H1 (cell line): Measurements from ENCODE around the gene BTBD9. TPM values are rescaled to one million over a fixed set of nuclear protein-coding genes. Genes with fewer than 3 reads are reported as not detected.

Source experiments
- CTCF ChIA-PET: fragments of 300-600 bp; sonication (Branson Sonifier 250); formaldehyde crosslinking; loops from one replicate; lab custom pipeline; 2021; ENCODE audit not compliant: partially characterized antibody; lab: Charles Lee
- POLR2A ChIA-PET: fragments of 300-600 bp; sonication (Branson Sonifier 250); formaldehyde crosslinking; loops from one replicate; lab custom pipeline; 2021; ENCODE audit warnings: inconsistent platforms; ENCODE audit not compliant: partially characterized antibody; lab: Charles Lee
- DNase-seq, 2 experiments: peaks; one replicate each; pipeline versions ENCODE4 v3.0.0 to v3.0.0-alpha.2; 2010 to 2022; ENCODE audit warnings: low spot score in 2 of 2, low read depth in 1 of 2, mixed read lengths in 1 of 2
- FAIRE-seq: peaks from 2 replicates; lab custom pipeline; 2011; peaks lifted over from hg19 to GRCh38; lab: Jason Lieb, UNC
- H2AFZ ChIP-seq: 2 replicates; pipeline ENCODE4 v1.8.1; 2012; ENCODE audit warnings: low read length, inconsistent platforms
- H2AK5ac ChIP-seq: 2 replicates; pipeline ENCODE4 v1.6.1; 2013; ENCODE audit warnings: low read depth, low read length
- H2BK120ac ChIP-seq: replicated peaks from 2 replicates; pipeline ENCODE3; 2013; ENCODE audit warnings: low read depth, low read length, inconsistent platforms
- H2BK12ac ChIP-seq: 2 replicates; pipeline ENCODE4 v1.6.1; 2013; ENCODE audit warnings: low read depth, low read length
- H2BK15ac ChIP-seq: 2 replicates; pipeline ENCODE4 v1.6.1; 2013; ENCODE audit warnings: low read length
- H2BK20ac ChIP-seq: 2 replicates; pipeline ENCODE4 v1.6.1; 2013; ENCODE audit warnings: low read length
- H2BK5ac ChIP-seq: 2 replicates; pipeline ENCODE4 v1.6.1; 2013; ENCODE audit warnings: low read depth, low read length
- H3K14ac ChIP-seq: 2 replicates; pipeline ENCODE4 v1.6.1; 2013; ENCODE audit warnings: inconsistent platforms; ENCODE audit not compliant: insufficient read length
- H3K18ac ChIP-seq: 2 replicates; pipeline ENCODE4 v1.6.1; 2013; ENCODE audit warnings: low read length; ENCODE audit errors: extremely low read depth
- H3K23ac ChIP-seq: 2 replicates; pipeline ENCODE4 v1.6.1; 2013; ENCODE audit warnings: inconsistent platforms; ENCODE audit not compliant: insufficient read length
- H3K23me2 ChIP-seq: 2 replicates; pipeline ENCODE4 v1.6.1; 2013; ENCODE audit warnings: low read depth, low read length
- H3K27ac ChIP-seq: 2 replicates; pipeline ENCODE4 v1.6.1; 2011; ENCODE audit warnings: low read depth, low read length, inconsistent platforms
- H3K27me3 ChIP-seq, 4 experiments: replicated peaks in 1 of 4; 1 replicate in 1 of 4; 2 replicates in 3 of 4; pipeline versions ENCODE4 v1.6.1 to v1.8.1; 2011 to 2013; ENCODE audit warnings: low read length in 3 of 4, mild to moderate bottlenecking in 3 of 4, inconsistent platforms in 2 of 4, mixed read lengths in 2 of 4, moderate library complexity in 1 of 4; ENCODE audit not compliant: control insufficient read depth in 3 of 4, insufficient read depth in 3 of 4; ENCODE audit errors: extremely low read depth in 1 of 4
- H3K36me3 ChIP-seq, 4 experiments: 2 replicates each; pipeline versions ENCODE4 v1.6.1 to v1.8.1; 2011 to 2013; ENCODE audit warnings: mild to moderate bottlenecking in 4 of 4, low read length in 3 of 4, moderate library complexity in 2 of 4, control low read depth in 1 of 4, inconsistent platforms in 1 of 4; ENCODE audit not compliant: insufficient read depth in 4 of 4, control insufficient read depth in 2 of 4
- H3K4ac ChIP-seq: replicated peaks from 2 replicates; pipeline ENCODE3; 2013; ENCODE audit warnings: low read length, low read depth, mixed read lengths, inconsistent platforms; ENCODE audit not compliant: insufficient read length
- H3K4me1 ChIP-seq, 4 experiments: replicated peaks in 1 of 4; 1 replicate in 1 of 4; 2 replicates in 3 of 4; pipeline versions ENCODE4 v1.6.1 to v1.8.1; 2011 to 2013; ENCODE audit warnings: low read length in 3 of 4, inconsistent platforms in 2 of 4, mixed read lengths in 1 of 4; ENCODE audit not compliant: insufficient read depth in 4 of 4, control insufficient read depth in 3 of 4
- H3K4me2 ChIP-seq, 2 experiments: 2 replicates each; pipeline versions ENCODE4 v1.6.1 to v1.8.1; 2011 to 2013; ENCODE audit warnings: low read depth in 2 of 2, low read length in 2 of 2, control low read depth in 1 of 2, inconsistent platforms in 1 of 2, mild to moderate bottlenecking in 1 of 2; ENCODE audit not compliant: insufficient read depth in 1 of 2
- H3K4me3 ChIP-seq, 4 experiments: fragments of 200-600, 300-600 bp in 1 of 4; sonication (generic), shearing (Covaris generic), sonication (Bioruptor Twin) in 1 of 4; 2 replicates each; pipeline versions ENCODE4 v1.5.1 to v1.8.1; 2011 to 2016; ENCODE audit warnings: low read length in 4 of 4, low read depth in 3 of 4, control low read depth in 2 of 4, inconsistent platforms in 2 of 4, mild to moderate bottlenecking in 2 of 4, mixed read lengths in 1 of 4, moderate library complexity in 1 of 4; ENCODE audit not compliant: insufficient read depth in 2 of 4; ENCODE audit errors: extremely low read depth in 1 of 4
- H3K56ac ChIP-seq: replicated peaks from 2 replicates; pipeline ENCODE3; 2013; ENCODE audit warnings: low read depth, mild to moderate bottlenecking, mixed read lengths, low read length, inconsistent platforms; ENCODE audit not compliant: insufficient read length
- H3K79me1 ChIP-seq: 2 replicates; pipeline ENCODE4 v1.6.1; 2013; ENCODE audit warnings: low read depth, low read length, control low read depth
- H3K79me2 ChIP-seq, 2 experiments: 2 replicates each; pipeline versions ENCODE4 v1.6.1 to v1.8.1; 2012 to 2013; ENCODE audit warnings: low read length in 2 of 2, mild to moderate bottlenecking in 2 of 2, inconsistent platforms in 1 of 2; ENCODE audit not compliant: insufficient read depth in 2 of 2, control insufficient read depth in 1 of 2
- H3K9ac ChIP-seq, 4 experiments: replicated peaks in 1 of 4; 1 replicate in 1 of 4; 2 replicates in 3 of 4; pipeline versions ENCODE4 v1.6.1 to v1.8.1; 2011 to 2013; ENCODE audit warnings: low read depth in 3 of 4, low read length in 3 of 4, control low read depth in 2 of 4, mild to moderate bottlenecking in 2 of 4, moderate library complexity in 2 of 4, inconsistent platforms in 1 of 4; ENCODE audit errors: extremely low read depth in 1 of 4
- H3K9me3 ChIP-seq, 2 experiments: 2 replicates each; pipeline versions ENCODE4 v1.6.1 to v1.8.1; 2012 to 2013; ENCODE audit warnings: mild to moderate bottlenecking in 2 of 2, moderate library complexity in 2 of 2, control low read depth in 1 of 2, inconsistent platforms in 1 of 2, low read depth in 1 of 2, low read length in 1 of 2, mixed read lengths in 1 of 2; ENCODE audit not compliant: insufficient read depth in 2 of 2
- H4K20me1 ChIP-seq, 2 experiments: replicated peaks in 1 of 2; 2 replicates each; pipeline versions ENCODE3 to v1.8.1; 2011 to 2013; ENCODE audit warnings: inconsistent platforms in 2 of 2, low read length in 2 of 2, mild to moderate bottlenecking in 1 of 2; ENCODE audit not compliant: insufficient read depth in 2 of 2, control insufficient read depth in 1 of 2
- H4K5ac ChIP-seq: 2 replicates; pipeline ENCODE4 v1.6.1; 2013; ENCODE audit warnings: low read length, low read depth, mixed read lengths, inconsistent platforms; ENCODE audit not compliant: insufficient read length
- H4K8ac ChIP-seq: 2 replicates; pipeline ENCODE4 v1.8.0; 2013; ENCODE audit warnings: mild to moderate bottlenecking, moderate library complexity, low read length, inconsistent platforms; ENCODE audit not compliant: insufficient read depth; ENCODE audit errors: extremely low read depth
- H4K91ac ChIP-seq: replicated peaks from 2 replicates; pipeline ENCODE3; 2013; ENCODE audit warnings: low read length, mixed read lengths, inconsistent platforms; ENCODE audit not compliant: insufficient read length
- SUZ12 ChIP-seq: fragments of 200-600 bp; sonication (generic); IDR thresholded peaks from 2 replicates; pipeline ENCODE4 v1.6.1; 2012; ENCODE audit warnings: mild to moderate bottlenecking, inconsistent platforms, low read length, moderate library complexity, mixed read lengths
- YY1 ChIP-seq: IDR thresholded peaks from 2 replicates; pipeline ENCODE4 v1.6.1; 2011; ENCODE audit warnings: low read depth, mild to moderate bottlenecking, low read length
- WGBS, 2 experiments: shearing (Covaris generic) in 1 of 2; methylation state at CpG; one replicate each; pipeline versions ENCODE4 v1.1.6 to v1.1.7; 2013 to 2015; ENCODE audit warnings: low lambda C conversion rate in 2 of 2, mixed read lengths in 2 of 2, inconsistent platforms in 1 of 2, low coverage in 1 of 2, missing lambda C conversion rate in 1 of 2; ENCODE audit not compliant: insufficient replicate concordance in 2 of 2, insufficient coverage in 1 of 2, insufficient read length in 1 of 2; ENCODE audit errors: extremely low coverage in 1 of 2, missing lambda C conversion rate in 1 of 2; 5-methylcytosine and 5-hydroxymethylcytosine counted together
- polyA plus RNA-seq, 7 experiments: library from polyadenylated mRNA; depleted of rRNA in 3 of 7; stranded (reverse) in 5 of 7; unstranded in 2 of 7; fragments of >200 nt in 5 of 7; fragments of 200-250 nt in 2 of 7; gene quantifications; 1 replicate in 5 of 7; 2 replicates in 1 of 7; 4 replicates in 1 of 7; pipeline versions ENCODE4 v1.2.1 to v1.2.3, GENCODE V29; 2011 to 2013; ENCODE audit warnings: missing spikeins in 2 of 7, mixed read lengths in 2 of 7
- total RNA-seq: library from RNA; stranded (reverse); fragmentation: NEBNext Ultra II Directional; extraction: Animal tissue kit (Norgen Biotek cat#: 25700); gene quantifications from 2 replicates; pipeline ENCODE4 v1.2.1, GENCODE V29; 2021

BTBD9 gene
- total and polyA plus RNA-seq, 2 of the 8 experiments (the other 6 are each of a cell fraction or from before 2014, with no cell fraction given): 0.92 to 4.1 TPM

DNA sequence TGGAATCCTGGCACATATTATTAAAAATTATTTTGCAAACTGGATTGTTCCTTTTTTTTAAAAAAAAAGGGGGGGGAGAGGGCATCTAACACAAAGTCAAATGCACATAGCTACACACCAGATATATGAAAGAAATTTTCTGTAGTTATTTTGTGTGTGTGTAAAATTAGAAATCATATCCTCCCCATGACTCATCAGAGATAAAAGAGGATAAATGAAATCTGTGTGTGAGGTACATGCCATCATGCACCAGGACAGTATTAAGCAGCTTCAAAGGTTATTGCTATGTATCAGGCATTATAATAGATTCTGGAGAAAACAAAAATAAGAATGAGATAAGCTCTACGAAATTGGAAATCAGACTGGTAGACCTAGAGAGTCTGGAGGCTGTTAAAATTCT, 5.2 kb downstream of the BTBD9 start:
- Histone ChIP-seq H2BK12ac (no peak overlapping the region), H3K18ac (no peak overlapping the region), H3K56ac (no peak overlapping the region), H2BK120ac (no peak overlapping the region), H3K23ac (no peak overlapping the region), H4K91ac (no peak overlapping the region), H3K27ac (no peak overlapping the region), H2BK15ac (no peak overlapping the region), H4K5ac (no peak overlapping the region), H3K9me3 (no peaks in the 10 kb centered on the region), H3K36me3 (no peaks in the 10 kb centered on the region), H3K79me2 (peaks cover 0 to 5% of the 10 kb centered on the region in 2 experiments; a peak in 2 of 4 replicates), H4K8ac (no peak overlapping the region), H3K4ac (no peak overlapping the region), H3K9ac (no peak overlapping the region), H3K27me3 (no peaks in the 10 kb centered on the region), H3K4me1 (peaks cover 0 to 3% (median under 1%) of the 10 kb centered on the region in 4 experiments; a peak in 3 of 7 replicates), H2BK20ac (no peak overlapping the region), H3K14ac (no peak overlapping the region), H3K4me2 (no peak overlapping the region), H3K79me1 (no peaks in the 10 kb centered on the region), H4K20me1 (no peaks in the 10 kb centered on the region), H3K23me2 (peaks cover 5% of the 10 kb centered on the region; the same call in 1 of the 2 replicates), H2AK5ac (no peak overlapping the region), H3K4me3 (no peak overlapping the region), H2AFZ (no peak overlapping the region), H2BK5ac (no peak overlapping the region)
- DNase-seq (no peak), FAIRE-seq (no peak)
- WGBS, 2 experiments: 80% methylated on average over 1 of the region's 1 CpG; no CpG with 5 or more reads in 1 of the 2 experiments
- ChIA-PET CTCF (interaction anchor here (0.8 kb wide), 1 partner anchor 41 kb away, joined by 3 read pairs; no protein-coding TSS in a partner anchor), POLR2A (no interaction called here)
- TF ChIP-seq YY1: no peak
- TF ChIP-seq SUZ12: no peak
